GM23338 (cell line): ENCODE results near the gene TSPAN7.

Source experiments
- CREB1 ChIP-seq: fragments of 250-450 bp; sonication (Bioruptor Pico); IDR thresholded peaks from 2 replicates; pipeline ENCODE4 v1.5.0; 2020; ENCODE audit warnings: low read depth, mild to moderate bottlenecking, moderate library complexity
- CTCF ChIP-seq, 2 experiments: fragments of 200-600 bp in 1 of 2; sonication (generic) in 1 of 2; conservative IDR thresholded peaks; 2 replicates each; pipeline versions ENCODE4 v1.5.1 to v1.6.1; 2016 to 2017; ENCODE audit warnings: antibody characterized with exemption in 2 of 2, low read depth in 2 of 2, mild to moderate bottlenecking in 2 of 2, moderate library complexity in 1 of 2
- EZH2 ChIP-seq: fragments of 200-600 bp; sonication (generic); IDR thresholded peaks from one replicate; pipeline ENCODE4 v1.8.0; 2017; ENCODE audit warnings: antibody characterized with exemption, mild to moderate bottlenecking, low read depth; ENCODE audit not compliant: unreplicated experiment
- ZNF462 ChIP-seq: fragments of 250-450 bp; sonication (Bioruptor Pico); IDR thresholded peaks from 2 replicates; pipeline ENCODE4 v1.5.0; 2020; ENCODE audit warnings: mild to moderate bottlenecking, moderate library complexity

- TF ChIP-seq CTCF (conservative IDR thresholded peaks at IDR 0.05; ENCODE audit: low read depth in 2 of 2) (no peak), CREB1 (no peak), EZH2 (no peak), ZNF462 (CRISPR knock-in tag) (no peak)
Measured at GRCh38 chrX:38519651-38520050, 41.7 kb upstream of the TSPAN7 start.
